HG02678 (cell line): Measurements from ENCODE around the gene HOXD9.

ENCODE experiments used
- ATAC-seq: cut with Tn5 transposase; IDR thresholded peaks from one replicate; pipeline ENCODE4 v1.9.1; 2021; ENCODE audit warnings: mild to moderate bottlenecking, moderate library complexity; ENCODE audit not compliant: unreplicated experiment

HOXD9 gene

DNA sequence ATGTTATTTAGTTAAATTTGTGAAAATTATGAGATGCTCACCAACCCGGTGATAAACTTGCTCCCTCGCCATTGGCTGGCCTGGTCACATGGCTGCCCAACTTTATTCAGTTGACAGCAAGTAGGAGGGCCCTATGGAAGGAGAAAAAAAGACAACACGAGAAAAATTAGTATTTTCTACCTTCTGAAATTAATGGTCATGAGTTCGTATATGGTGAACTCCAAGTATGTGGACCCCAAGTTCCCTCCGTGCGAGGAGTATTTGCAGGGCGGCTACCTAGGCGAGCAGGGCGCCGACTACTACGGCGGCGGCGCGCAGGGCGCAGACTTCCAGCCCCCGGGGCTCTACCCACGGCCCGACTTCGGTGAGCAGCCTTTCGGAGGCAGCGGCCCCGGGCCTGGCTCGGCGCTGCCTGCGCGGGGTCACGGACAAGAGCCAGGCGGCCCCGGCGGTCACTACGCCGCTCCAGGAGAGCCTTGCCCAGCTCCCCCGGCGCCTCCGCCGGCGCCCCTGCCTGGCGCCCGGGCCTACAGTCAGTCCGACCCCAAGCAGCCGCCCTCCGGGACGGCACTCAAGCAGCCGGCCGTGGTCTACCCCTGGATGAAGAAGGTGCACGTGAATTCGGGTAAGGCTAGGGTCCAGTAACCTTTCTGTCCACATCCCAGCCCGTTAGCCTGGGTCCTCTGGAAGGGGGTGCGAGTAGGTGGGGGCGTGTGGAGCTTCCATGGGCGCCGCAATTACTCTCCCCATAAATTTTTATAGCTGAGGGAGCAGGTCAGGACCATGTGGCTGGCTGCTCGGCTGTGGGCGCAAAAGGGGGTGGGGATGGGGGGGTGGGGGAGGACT lies 29.1 kb downstream of the HOXD9 start, which contains the start of gene HOXD4:
HOXD4 (plus strand) TSS at position 109 of the 846 bp plus-strand sequence; CDS start at position 193, 84 bp downstream.
- no peak for ATAC-seq

DNA sequence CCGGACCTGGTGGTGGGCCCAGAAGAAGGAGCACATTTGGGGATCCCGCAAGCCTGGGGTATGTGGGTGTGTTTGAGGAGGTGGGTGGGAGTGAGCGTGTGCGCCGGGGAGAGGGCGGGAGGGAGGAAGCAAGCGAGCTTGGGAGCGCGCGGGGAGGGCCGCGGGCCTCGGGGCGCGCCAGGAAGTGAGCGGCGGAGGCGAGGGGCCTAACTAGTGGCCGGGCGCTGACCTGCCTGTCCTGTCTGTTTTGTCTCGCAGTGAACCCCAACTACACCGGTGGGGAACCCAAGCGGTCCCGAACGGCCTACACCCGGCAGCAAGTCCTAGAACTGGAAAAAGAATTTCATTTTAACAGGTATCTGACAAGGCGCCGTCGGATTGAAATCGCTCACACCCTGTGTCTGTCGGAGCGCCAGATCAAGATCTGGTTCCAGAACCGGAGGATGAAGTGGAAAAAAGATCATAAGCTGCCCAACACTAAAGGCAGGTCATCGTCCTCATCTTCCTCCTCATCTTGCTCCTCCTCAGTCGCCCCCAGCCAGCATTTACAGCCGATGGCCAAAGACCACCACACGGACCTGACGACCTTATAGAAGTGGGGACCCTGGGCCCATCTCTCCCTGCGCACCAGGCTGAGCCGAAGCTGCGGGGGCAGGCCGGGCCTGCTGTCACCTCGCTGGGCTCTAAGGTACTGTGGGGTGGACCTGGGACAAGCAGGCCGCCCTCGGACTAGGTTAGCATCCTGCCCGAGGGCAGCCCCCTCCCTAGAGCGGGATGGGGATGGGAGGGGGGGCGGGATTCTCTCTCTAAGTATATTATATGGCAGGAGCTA lies 30.0 kb downstream of the HOXD9 start:
- no peak for ATAC-seq

DNA sequence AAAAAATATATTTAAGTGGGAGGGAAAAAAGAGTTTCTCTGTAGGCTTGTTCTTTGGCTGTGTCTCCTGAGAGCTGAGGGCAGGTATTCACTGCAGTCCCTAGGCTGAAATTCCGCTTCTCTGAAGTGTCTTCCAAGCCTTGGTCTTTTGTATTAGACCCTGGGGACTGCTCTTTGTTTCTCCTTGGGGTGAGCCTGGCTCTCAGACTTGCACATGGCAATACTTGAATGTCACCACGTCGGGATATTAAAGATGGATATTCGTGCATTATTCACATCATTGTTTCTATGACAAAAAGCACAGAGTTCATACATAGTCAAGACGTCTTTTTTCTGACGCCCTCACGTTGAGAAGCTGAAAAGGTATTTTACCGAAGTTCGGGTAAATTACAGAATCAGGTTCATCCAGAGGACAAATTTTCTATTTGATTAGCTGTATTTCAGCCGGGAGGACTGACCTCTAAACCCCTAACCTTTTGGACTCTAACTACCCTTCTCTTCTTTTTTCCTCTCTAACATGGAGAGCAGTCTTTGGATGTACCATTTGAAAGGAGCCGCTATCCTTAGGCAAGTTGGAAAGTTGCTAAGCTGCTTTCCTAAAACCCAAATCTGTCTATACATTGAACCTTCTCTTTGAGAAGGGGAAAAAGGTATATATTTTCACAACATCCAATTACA lies 32.2 kb downstream of the HOXD9 start:
- no peak for ATAC-seq

DNA sequence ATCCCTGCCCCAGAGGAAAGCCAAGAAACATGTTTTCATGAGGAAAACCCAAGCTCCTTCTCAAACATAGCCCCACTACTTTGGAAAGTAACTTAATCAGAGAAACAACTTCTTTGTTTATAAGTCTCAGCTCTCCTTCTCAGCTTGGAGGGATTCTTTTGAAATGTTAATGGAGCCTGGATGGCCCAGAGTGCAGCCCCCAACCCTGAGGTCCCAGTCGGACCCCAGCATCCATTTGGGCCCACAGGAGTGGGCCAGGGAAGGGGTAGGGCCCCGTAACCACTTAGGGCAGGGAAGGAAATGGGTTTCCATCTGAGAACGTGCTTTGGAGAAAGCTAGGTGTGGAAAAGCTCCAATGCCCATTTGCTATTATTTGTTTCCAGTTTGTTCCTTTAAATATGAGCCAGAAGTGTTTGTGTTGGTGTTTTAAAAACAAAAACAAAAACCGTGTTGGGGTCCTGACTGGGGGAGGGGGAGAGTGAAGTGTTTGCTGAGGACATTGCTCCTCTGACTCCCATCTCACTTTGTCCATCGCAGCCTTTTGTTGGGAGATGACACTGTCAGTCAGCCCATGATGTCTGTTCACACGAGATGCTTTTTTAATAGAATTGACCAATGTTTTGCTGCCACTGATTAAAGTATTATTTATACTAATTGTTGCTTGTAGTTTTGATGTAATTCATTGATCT lies 33.0 kb downstream of the HOXD9 start:
- no peak for ATAC-seq

DNA sequence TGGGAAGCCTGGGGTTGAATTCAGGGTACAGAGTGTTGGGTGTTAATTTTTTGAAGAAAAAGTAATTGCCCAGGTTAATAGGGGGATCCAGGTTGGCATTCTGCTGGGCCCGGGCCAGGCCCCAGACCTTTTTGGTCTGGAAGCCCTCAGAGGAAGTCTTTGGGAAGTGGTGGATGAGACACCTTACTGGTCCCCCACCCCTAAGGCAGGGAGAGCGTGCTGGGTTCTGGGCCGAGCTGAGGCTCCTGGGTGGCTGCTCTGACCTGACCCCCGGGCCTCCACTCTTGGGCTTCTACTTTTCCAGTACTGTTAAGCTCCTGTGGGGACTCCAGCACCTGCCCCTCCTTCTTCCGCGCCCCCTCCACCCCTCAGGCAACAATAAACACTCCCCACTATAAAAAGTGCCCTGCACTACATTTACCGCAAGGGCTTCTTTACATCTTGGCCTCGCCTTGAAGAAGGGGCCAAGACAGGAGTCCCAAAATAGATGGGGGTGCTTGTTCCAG lies 33.8 kb downstream of the HOXD9 start:
- no peak for ATAC-seq

DNA sequence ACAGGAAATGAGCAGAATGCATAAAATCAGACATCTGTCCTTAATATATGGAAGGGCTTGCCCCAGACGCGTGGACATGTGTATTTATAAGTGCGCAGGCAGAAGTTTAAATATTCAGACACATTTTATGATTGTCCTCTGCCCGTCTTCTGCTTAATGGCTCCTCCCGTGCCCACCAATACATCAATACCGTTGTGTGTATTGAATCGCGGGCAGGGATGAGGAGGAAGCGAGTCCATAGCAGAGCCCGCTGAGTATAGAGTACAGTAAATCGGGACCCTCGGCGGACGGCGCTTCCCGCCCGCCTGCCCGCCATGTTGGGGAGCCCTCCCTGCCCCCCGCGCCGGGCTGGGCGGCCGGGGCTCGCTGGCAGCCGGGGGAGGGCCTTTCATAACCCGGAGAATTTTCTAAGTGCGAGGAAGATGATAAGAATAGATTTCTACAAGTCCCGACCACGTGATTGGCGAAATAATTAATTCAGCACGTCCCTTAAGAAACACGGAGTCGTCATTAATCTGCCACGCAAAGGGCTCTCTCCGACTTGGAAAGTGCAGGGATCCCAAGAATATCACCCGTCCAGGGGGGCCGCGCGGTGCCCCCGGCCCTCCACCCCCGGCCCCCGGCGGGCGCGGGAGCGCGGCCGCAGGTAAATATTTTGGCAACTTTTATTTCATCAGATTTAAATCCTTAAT lies 34.4 kb downstream of the HOXD9 start, which contains the start of gene HOXD3:
HOXD3 (plus strand) TSS at position 501 of the 692 bp plus-strand sequence. CDS start 11,808 bp downstream, outside the sequence.
- ATAC-seq: no peak

DNA sequence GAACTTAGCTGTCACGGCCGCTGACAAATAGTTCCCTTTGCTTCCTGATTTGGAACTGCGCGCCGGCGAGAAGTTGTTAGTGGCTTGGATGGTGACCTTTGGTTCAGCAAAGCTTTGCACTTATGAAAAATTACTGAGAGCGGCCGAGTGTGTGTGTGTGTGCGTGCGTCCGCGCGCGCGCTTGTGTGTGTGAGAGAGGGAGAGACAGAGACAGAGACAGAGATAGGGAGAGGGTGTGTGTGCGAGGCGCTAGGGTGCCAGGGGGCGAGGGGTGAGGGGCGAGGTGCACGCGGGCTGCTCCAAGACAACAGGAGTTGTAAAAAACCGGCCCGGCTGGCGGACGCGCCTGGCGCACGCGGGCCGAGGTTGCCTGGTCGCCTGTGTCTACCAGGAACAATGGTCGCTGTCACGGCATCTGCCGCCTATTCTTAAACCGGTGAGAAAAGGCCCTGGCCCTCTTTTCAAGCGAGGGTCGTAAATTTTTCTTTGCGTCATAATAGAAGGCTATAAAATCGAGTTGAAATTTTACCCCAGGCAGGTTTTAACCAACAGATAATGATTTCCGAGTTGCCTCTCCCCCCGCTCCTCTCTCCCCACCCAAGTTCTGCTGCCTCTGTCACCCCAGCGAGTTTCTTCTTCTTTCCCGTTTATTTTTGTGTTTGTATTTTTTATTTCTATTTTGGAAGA lies 35.1 kb downstream of the HOXD9 start:
- no peak for ATAC-seq

DNA sequence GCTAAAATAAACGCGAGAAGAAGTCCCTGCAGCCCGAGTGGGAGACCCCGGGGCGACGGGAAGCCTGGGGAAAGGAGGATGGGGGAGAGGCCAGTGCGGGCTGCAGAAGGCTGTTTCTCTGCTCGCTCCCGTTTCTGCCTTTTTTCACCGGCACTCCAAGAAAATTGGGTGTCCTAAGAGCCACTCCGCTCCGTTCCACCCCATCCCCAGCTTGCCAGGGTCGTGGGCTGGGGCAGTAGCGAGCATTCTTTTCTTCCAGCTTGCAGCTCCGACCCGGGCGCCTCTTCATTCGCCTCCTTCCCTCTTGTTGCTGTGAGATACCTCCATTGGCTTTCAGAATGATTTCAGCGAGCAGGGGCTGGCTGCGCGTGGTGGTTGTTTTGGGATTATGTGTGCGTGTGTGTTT lies 35.7 kb downstream of the HOXD9 start:
- ATAC-seq: no peak

DNA sequence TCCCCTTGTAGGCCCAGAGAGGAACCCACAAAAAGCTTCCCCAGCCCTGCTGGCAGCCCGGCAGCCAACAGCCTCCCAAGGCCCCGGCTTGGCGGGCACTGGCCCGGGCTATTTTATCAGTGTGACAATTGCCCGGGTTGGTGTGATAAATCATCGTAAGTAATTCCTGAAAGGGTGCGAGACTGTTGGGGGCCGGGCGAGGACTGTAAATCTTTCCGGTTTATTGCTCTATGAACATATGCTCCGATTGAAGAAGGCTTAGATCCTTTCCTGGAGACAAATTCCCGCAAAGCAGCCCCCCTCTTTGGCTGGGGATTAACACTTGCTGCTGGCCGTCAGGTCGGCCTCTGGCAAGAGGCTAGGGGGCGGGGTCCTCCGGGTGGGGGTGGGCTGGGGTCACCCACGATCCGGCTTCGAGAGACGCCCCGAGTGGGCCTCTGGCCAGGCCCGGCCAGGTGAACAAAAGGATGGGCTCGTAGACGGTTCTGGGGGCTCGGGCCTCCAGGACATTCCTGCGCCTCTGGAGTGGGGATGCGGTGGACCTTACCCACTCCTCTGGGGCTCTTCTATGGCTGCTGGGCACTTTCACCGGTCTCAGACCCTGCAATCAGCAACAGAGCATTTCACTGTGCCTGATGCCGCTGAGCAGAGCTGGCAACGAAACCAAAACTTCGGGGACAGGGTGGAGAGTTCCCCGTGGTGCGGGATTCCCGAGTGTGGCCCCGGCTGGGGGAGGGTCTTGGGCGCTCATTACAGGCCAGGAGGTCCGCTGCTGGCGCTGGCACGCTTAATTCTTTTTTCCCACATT lies 36.5 kb downstream of the HOXD9 start:
- ATAC-seq: no peak

DNA sequence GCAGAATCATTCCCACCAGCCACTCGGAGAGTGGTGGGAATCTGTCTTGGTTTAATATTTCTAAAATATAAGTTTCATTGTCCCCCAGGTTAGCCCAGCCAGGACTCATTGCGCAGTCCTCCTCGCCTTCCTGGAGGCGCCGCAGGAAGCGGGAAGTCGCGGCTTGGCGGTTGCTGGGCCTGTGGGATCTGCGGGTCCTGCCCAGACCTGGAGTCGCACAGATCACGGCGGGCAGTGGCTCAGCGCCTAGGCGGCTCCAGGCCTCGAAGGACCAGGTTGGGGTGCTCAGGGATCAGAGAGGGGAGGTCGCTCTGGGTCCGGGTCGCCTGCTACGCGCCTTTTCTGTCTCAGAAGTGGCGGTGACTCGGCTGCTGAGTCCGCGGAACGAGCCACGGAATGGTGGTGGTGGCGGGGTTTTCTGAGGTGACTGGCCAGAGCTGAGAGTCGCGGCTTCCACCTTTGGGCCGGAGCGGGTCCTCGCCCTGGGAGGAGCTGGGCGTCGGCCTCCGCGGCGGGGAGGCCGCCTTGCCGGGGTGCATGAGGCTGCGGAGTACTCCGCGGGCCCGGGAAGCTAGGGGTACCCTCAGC lies 37.2 kb downstream of the HOXD9 start:
- ATAC-seq: no peak

DNA sequence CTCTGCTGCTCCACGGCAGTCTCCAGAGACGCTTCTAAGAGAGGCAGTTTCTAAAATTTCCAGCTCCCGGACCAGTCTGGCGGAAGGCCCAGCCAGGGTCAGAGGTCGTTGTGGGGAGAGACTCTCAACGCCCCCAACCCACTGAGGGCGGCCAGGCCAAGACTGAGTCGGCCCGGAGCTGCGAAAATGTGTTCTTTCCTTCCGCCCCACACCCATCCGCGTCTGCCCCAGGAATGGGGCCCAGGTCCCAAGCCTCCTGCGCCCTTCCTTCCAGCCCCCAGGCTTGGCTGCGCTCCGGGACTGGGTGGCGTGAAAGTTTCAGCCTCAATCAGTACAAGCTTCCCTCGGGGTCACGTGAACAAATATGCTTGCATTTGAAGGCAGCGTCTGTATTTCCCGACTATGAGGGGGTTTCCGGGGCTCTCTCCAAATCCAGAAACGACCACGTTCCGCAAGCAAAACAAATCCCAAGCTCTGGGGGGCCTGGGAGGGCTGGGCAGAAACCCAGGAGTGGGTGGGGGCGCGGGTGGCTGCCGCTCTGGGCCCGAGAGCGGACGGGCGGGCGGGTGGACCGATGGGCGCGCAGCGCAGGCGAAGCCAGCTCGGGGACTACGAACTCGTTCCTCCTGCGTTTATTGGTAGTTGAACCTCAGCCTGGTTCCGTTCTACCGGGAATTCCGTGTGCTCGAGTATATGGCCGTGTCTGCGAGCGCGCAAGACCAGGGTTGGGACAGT lies 37.9 kb downstream of the HOXD9 start:
- ATAC-seq: no peak

DNA sequence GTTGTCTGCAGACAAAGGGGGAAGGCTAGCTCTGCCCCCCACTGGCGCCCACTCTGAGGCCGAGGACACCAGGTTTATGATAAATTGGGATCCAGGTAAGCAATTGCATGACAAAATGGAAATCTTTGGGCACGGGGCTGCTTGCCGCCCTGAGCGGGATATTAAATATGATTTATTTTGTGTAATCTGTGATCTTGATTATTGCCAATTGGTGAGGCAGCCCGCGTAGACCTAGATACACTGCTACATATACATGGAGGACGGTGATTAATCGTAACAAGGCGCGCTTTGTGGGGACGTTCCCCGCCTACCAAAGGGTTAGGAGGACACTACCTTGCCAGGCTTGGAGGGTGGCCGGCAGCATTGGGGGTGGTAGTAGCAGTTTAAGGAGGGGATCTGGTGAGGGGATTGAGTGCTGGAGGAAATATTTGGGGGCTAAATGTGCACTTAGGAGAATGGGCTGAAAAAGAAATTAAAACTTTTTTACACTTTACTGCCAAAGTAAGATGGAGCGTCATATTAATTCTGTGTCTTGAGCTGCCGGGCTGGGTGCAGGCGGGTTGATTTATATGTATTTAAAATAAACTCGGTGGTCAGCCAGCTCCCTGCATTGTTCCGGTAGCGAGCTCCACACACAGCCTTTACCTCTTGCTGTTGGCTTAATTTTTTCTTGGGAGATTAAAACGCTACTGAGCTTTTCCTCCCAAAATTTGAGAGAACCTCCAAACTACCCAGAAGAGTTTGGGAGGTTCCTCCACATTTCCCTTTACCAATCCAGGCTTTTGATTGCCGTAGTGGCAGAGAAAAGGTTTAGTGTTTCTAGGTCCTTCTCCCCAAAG lies 38.7 kb downstream of the HOXD9 start:
- no peak for ATAC-seq

DNA sequence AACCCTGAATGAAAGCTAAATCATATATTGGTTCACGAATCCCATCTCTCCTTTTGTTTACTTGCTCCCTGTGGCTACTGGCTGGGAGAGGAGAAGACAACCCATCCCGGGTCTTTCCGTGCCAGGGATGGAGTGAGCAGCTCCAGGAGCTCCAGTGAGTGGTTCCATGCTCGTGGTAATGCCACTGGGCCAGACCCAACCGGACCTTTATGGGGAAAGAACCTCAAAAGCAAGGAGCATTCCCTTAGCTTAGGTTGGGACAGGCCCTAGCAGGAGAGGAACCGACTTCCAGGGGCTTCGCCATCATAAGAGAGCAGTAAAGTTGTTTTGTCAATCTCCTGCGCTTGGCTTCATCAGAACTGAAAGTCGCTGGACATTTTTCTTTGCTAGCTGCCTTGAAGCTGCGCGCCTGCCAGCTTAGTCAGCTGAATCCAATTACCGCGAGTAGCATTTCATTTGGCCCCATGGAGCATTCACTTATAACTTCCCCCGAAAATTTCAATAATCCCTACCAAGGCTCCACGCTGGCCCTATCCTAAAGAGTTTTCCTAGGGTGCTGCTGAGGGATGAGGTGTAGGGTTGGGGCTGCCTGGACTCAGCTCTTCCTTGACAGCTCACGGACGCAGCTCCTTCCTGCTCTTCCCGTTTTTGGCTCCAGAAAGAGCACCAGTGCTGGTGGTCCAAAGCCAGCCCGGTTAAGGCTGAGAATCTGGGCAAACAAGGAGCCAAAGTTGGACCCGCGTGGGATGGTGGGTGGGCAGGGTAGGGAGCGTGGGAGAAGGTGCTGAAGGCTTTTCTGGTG lies 39.5 kb downstream of the HOXD9 start:
- no peak for ATAC-seq

DNA sequence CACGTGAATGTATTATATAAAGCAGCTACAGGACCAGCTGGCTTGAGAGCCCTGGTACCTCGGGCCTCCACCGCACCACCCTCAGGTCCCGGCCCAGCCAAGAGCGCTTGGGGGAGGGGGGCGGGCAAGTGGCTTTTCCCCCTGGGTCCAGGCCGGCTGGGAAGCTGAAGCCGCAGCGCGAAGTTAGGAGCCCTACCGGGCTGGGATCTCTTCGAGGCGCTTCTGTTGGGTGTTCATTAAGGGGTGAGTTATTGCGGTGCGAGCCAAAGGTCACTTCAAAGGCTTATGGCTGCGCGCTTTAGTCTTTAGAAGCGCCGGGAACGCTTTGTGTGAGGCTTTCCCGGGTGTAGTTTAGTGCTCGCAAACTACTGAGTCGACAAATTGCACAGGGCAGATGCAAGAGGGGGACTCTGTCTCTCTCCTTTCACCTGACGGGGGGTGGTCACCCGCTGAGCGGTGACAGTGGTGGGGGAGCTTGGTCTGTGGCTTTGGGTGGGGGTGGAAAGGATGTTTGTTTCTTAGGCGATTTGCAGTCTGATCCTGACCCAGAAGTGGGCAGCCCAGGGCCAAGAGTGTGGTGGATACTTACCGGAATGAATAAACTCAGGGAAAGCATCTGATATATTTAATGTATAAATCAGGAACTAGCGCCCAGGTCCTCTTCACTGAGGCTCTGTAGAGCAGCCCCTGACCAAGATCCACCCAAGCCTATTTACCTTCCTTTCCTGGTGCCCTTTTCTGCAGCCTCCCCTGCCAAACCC lies 40.6 kb downstream of the HOXD9 start:
- ATAC-seq: no peak

DNA sequence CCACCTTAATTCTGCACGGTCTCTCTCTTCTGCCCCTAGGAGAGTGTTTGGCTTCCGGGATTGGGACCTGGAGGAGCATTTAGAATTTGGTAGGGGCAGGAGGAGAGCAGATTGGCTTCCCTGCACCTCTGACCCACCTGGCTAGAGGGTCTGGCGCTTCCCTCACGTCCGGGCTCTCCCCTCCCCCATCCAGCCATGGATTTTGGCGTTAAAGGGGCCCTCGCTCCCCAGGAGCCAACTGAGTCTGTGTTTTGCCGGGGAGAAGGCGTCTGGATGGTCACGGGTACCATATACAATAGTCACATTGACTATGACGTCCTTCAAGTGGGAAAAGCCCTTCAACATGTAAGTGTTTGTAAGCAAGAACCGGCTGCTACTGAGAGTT lies 41.1 kb downstream of the HOXD9 start:
- ATAC-seq: no peak
